Thyroid gland (tissue), 4 donors: ENCODE measurements around the gene LSM3.

Experiments used
- CTCF ChIP-seq, 6 experiments: fragments of 200-600 bp in 3 of 6; fragments of 450-650 bp in 3 of 6; sonication (generic) in 3 of 6; IDR thresholded peaks; one replicate each; pipeline ENCODE4 v1.5.1; 2016 to 2019; ENCODE audit warnings: antibody characterized with exemption in 6 of 6, mild to moderate bottlenecking in 2 of 6, inconsistent platforms in 1 of 6, moderate library complexity in 1 of 6
- POLR2A ChIP-seq, 2 donors: fragments of 450-650 bp; IDR thresholded peaks; one replicate each; pipeline ENCODE4 v1.6.1; 2017; ENCODE audit warnings: antibody characterized with exemption in 2 of 2, mild to moderate bottlenecking in 2 of 2, moderate library complexity in 1 of 2

GRCh38 chr3:14132120-14132519 is 46.5 kb upstream of the LSM3 start:
- TF ChIP-seq CTCF (IDR thresholded peaks at IDR 0.05), result no peak
- TF ChIP-seq POLR2A (IDR thresholded peaks at IDR 0.05), result no peak
